Measurements from ENCODE around the gene UBAC2.
"Not testable (repeated sequence)": the region's sequence is repeated elsewhere in the genome, so short reads cannot be mapped to it uniquely, and the experiment has no call there.

UBAC2 gene

DNA sequence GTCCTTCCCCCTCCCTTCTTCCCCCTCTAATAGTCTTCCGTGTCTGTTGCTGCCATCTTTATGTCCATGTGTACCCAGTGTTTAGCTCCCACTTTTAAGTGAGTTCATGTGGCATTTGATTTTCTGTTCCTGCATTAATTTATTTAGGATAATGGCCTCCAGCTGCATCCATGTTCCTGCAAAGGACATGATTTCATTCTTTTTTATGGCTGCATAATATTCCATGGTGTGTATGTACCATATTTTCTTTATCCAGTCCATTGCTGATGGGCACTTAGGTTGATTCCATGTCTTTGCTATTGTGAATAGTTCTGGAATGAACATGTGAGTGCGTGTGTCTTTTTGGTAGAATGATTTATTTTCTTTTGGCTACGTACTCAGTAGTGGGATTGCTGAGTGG, 48.5 kb downstream of the UBAC2 start:
- DNase-seq (ENCODE audit: low read depth) = not testable (repeated sequence)

DNA sequence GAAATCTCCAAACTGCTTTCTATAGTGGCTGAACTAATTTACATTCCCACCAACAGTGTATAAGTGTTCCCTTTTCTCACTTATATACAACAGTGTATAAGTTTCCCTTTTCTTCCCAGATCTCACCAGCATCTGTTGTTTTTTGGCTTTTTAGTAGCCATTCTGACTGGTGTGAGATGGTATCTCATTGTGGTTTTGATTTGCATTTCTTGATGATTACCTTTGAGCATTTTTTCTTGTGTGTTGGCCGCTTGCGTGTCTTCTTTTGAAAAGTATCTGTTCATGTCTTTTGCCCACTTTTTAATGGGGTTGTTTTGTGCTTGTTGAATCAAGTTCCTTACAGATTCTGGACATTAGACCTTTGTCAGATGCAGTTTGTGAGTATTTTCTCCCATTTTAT, 49.0 kb downstream of the UBAC2 start:
- not testable (repeated sequence) for DNase-seq (ENCODE audit: low read depth)

DNA sequence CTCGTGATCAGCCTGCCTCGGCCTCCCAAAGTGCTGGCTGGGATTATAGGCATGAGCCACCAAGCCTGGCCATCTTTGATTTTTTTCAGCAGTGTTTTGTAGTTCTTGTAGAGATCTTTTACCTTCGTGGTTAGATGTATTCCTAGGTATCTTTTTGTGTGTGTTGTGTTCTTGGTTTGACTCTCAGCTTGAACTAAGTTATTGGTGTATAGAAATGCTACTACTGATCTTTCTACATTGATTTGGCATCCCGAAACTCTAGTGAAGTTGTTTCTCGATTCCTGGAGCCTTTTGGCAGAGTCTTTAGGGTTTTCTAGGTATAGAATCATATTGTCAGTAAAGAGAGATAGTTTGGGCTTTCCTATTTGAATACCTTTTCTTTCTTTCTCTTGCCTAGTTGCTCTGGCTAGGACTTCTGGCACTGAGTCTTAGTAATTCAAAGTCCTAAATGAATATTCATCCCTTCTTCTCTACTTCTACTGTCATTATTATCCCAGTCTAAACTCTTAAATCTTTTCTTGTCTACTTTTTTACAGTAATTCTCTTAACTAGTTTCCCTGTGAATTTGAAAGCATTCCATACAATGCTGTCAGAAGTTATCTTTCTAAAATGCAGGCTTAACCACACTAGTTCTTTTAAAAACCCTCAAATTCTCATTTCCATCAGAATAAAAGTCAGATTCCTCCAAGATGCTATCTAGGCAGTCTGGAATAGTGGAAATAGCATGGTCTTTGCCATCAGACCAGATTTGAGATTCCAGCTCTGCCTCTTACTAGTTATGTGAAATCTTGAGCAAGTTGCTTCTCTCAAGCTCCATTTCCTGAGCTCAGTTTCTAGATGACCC, 50.5 kb downstream of the UBAC2 start:
- DNase-seq (ENCODE audit: low read depth) = no peak

DNA sequence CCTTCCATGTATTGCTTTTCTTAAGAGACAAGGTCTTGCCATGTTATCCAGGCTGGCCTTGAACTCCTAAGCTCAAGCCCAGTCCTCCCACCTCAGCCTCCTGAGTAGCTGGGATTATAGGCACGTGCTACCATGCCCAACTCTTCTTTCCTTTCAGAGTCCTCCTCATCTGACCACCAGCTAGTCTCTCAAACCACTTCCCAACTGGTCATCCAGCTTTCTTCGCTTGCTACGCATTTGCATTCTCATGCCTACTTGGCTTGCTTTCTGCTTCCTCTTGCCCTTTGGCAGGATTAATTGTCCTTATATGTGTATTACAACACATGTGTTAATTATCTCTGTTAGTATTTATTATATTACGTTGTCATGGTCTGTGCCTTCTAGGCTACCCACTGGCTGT, 51.3 kb downstream of the UBAC2 start:
- no peak for DNase-seq (ENCODE audit: low read depth)

DNA sequence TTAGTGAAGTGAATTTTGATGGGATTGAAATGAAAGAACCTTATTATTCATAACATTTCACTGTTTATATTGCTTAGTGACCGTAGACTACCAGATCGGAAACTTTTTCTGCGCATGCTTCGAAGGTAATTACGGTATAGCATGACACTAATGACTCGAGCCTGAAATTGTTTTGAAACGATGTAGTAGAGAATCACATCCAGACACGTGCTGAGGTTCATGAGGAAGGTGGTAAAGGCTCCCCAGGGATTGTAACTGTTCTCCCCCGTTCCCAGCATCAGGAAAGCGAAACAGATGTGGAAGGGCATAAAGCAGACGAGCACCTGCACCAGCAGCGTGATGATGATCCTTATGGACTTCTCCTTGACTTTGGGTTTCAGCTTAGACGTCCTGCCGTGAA, 54.2 kb downstream of the UBAC2 start:
- DNase-seq (ENCODE audit: low read depth) = no peak

DNA sequence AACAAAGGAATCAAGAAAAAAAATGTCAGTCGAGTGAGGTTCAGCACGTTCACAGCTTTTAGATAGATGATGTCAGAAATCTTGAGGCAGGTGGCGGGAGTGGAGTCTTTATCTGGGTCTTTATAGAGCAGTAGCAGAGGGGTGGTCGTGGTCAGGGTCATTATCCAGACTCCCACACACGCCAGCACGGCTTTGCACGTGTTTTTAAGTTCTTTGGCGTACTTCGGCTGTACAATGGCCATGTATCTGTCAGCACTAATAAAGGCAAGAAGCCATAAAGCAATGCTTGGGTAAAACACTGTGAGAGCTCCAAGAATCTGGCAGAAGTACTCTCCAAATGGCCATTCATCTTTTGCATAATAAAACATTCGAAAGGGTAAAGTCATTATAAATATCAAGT, 54.6 kb downstream of the UBAC2 start:
- DNase-seq (ENCODE audit: low read depth) = no peak

DNA sequence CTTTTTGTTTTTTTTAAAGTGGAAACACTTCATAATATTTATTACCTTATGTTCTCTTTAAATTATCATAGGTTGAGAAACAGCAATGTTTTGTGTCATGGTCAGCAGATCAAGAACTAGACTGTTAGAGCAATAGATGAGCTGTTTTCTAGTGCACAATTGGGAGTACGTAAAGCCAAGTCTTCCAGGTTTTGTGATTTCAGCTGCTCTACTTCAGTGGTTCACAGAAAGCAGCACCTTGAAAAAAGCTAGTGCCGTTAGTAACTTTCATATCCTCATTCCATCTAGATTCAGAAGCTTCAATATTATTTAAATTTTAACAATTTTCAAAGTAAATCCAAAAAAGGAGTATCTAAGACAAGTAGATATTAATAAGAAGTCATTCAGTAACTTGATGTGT, 55.6 kb downstream of the UBAC2 start:
- DNase-seq (ENCODE audit: low read depth) = no peak

DNA sequence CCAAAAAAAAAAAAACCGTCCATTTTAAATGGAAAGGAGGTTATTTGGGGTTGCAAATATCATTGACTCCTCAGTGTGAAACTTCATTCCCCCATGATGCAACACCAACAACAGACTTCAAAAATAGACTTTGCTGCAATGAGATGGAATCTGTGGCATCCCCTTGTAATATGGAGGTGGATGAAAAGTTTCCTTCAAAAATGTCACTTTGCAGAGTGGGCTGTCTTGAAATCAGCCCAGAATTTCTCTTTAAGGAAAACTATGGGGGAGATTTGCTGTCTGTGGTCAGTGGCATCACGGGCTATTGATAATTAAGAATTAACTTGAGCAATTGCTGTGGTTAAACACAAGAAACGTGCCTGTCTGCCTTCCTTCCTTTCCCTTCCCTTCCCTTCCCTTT, 56.1 kb downstream of the UBAC2 start:
- no peak for DNase-seq (ENCODE audit: low read depth)

DNA sequence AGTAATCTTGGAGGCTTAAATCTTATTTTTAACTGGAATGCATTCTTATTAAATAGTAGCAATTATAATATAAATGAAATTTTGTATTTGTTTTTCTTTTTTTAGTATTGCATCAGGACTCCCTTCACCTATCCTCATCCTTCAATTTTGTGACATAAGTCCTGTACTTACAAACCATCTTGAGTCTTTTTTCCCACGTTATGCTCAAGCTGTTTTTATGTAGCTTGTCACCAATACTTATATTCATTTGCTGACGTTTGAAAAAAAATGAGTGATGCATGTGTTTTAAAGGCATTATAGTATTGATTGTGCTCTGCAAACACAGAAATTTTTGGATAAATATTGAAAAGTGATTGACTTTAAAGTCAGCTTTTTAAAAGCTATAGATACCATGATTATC, 56.6 kb downstream of the UBAC2 start:
- DNase-seq (ENCODE audit: low read depth) = no peak

DNA sequence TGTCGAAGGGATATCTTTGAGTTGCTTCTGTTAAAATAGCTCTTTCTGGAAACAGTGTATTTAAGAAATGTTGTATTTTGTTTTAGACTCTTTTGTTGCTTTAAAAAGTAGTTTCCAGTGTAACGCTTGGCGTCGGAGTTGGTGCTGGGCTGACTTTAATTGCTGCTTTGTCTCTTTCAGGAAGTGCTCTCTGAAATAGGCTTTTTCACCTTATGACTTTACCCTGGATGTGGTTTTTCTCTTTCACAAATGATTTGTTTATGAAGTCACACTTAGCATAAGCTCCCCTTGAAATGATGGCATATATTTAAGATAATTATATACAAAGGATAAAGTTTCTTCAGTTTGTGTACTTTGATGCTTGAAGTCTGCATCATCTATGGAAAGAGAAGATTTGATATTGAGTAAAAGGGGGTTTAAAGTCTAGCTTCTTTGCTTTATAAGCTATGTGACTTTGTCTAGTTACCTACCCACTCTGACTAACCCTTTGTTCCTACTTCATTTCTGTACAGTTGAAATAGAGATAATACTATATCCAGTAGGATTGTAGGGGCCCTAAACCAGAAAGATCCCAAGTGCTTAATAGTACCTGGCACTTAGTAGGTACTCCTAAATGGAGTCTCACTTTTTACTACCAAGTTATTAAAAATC, 57.7 kb downstream of the UBAC2 start, which contains the start of gene GPR18:
Gene GPR18 (minus strand): TSS at position 170 of the 651 bp plus-strand sequence. CDS start 2,507 bp downstream, outside the sequence.
- DNase-seq (ENCODE audit: low read depth) = no peak

DNA sequence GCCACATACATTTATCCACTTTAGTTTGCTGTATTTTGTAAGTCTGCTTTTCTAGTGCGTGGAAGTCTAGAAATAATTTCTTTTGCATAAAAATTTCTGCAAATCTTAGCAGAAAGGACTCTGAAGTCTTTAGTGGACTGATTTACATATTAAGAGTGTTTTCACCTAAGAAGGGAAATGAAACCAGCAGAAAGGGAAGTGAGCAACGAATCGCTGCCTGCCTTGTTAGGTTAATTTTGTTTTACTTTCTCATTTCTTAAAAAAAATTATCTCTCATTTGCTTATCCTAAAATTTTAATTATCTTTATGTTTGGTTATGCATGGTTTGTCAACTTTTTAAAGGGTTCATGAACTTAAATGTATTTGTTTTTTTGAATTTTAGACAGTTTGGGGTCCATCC, 58.3 kb downstream of the UBAC2 start:
- DNase-seq (ENCODE audit: low read depth) = no peak

DNA sequence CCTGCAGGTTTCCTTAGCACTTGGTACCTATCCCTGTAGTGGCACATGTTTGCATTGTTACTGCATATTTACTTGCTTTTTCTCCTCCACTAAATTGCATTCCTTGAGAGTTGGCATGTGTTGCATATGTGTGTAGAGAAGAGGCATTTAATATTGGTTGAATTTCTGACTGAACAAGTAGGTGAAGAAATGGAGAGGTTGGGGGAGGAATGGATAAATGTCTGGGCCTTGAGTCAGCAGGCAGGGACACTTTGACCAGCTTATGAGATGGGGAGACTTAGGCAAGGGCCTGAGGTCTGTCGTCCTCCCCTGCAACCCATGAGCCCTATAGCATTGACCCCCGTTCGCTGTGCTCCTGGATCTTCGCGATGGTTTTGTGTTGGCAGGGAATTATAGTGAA, 59.6 kb downstream of the UBAC2 start:
- no peak for DNase-seq (ENCODE audit: low read depth)

DNA sequence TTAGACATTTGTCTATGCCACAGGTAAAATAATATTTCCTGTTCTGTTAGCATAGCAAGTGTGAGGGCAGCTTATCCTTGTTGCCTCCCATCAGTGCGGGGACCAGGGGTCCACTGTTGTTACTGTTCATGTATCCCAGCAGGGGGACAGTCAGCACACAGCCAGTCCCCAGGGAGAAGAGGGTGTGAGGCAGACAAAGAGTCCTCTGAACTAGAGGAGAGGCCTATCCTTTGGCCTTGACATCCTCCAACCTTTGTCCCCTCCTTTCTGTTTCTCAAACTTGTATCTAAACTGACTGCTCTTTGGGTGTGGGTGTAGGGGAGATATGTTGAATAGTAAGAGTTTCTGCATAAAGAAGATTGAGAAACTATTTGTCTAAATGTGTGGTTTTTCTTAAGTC, 60.4 kb downstream of the UBAC2 start:
- DNase-seq (ENCODE audit: low read depth) = no peak

DNA sequence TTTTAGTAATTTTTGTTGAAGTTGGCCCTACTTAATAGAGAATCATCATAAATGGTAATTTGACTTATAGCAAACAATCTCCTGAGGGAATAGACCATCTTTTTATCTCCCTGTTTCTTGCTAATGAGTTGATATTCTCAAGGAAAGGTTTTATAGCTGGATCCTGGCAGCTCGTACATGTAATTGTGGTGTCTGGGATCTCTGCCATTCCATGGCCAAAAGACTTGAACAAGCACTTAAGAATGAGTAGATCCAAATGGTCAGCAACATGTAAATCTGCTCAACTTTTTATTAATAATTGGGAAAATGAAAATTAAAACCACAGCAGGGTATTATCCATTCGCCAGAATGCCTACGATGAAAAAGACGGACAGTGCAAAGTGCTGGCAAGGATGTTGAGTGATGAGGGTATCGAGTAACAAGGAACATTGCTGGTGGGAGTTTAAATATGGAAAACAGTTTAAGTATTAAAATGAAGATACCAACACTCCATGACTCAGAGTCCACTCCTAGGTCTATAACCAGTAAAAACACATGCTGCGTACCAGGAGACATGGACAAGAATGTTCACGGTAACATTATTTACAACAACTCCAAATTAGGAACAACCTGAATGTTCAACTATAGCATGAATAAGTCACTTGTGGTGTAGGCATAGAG, 62.6 kb downstream of the UBAC2 start:
- no peak for DNase-seq (ENCODE audit: low read depth)

DNA sequence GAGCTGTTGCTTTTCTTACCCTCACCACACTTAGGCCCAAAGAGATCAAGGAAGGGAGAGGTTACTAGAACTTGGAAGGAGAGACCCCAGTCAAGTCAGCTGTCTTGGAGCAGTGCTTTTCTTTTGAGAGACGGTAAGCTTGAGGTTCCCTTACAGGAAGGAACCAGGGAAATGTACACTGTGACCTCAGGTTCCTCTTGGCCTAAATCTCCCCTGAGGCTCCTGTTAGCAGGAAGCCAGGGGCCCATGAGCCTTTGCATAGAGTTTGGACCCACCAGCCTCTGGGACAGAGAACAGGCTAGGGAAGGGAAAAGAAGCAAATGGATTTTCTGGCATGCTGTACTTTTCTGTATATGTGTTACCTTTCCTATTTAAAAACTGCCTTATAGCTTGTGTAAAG, 63.4 kb downstream of the UBAC2 start:
- no peak for DNase-seq (ENCODE audit: low read depth)

DNA sequence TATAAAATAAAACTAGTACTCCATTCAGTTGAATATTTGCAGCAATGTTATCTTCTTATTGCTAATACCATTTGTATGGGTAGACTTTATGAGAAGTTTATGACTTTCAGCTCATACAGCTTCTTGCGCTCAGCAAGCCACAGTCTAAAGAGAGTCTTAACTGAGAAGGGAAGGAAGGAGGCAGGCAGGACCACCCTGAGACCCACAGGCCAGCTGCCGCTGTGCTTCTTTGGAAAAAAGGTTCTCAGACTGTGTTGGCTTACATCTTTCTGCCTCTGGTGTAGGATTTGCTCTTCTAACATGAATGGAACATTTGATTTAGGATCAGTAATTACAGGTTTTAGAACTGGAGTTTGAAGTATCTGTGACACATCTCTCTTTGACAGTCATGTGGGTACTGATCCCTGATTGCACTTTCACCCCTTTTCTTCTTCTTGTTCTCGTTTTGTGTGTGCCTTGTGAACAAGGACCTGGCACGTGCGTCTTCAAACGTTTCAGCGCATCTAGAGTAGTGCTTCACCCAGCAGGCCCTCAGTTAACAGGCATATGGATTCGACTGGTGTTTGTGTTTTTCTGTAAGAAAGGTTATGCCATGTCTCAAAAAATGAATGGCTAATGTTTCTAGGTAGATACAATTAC, 64.6 kb downstream of the UBAC2 start:
- no peak for DNase-seq (ENCODE audit: low read depth)

DNA sequence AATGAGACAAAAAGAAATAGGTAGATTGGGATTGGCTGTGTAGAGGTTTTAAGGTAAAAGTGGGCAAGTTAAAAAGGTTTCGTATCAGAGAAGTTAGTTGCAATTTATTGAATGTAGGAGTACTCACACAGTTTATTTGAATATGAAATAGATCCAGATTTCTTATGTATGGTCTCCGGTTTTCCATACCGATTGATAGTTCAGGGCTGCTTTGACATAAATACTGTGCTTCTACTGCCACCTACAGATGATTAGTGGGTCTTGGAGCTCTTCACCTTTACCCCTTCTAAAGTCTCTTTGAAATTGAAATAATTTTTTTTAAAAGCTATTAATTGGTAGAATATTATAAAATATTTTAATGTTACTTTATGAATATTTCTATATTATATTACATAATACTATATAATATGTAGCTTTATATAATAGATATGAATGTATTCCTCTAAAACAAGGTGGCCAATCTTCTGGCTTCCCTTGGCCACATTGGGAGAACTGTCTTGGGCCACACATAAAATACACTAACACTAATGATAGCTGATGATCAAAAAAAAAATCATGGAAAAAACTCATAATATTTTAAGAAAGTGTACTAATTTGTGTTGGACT, 65.3 kb downstream of the UBAC2 start:
- no peak for DNase-seq (ENCODE audit: low read depth)

DNA sequence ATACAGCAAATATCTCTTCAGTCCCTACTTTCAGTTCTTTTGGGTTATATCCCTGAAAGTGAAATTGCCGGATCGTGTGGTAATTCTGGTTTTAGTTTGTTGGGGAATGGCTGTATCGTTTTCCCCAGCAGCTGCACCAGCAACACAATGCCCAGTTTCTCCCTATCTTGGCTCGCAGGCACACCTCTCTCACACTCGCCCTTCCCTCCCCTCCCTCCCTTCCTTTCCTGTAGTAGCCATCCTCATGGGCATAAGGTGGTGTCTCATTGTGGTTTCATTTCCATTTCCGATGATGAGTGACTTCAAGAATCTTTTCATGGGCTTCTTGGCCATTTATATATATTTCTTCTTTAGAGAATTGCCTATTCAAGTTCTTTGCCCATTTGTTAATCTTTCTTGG, 66.2 kb downstream of the UBAC2 start:
- DNase-seq (ENCODE audit: low read depth) = no peak

DNA sequence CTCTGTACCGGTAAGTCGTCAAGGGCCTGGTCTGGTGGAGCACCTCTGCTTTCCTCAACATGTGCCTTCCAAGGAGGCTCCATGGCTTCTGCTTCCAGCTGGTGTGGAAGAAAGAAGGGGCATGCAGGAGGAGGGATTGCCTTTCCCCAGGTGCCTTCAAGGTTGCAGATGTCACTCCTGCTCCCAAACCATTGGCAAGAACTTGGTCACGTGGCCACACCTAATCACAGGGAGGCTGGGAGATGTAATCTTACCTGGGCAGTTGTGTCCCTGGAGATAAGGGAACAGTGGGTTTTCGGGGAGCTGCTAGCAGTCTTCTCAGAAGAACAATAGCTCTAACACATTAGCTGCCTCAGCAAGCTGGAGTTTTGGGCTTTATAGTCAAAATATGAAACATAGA, 67.3 kb downstream of the UBAC2 start:
- DNase-seq (ENCODE audit: low read depth) = no peak

DNA sequence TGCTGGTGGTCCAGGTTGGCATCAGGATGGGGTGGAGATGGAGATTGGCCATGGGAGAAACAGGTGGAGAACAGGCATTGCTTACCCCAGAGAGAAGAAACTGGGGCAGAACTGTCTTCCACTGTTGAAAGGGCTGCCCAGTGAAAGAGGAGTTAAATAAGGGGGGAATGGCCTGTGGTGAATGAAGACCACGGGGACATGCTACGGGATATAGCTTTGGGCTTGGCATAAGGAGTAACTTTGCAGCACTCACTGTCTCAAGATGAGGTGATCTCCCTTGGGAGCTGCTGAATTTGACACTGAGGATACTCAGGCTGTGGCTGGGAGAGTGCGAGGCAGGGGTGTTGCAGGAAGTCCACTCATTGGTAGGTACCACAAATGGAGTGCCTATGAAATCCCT, 68.2 kb downstream of the UBAC2 start:
- no peak for DNase-seq (ENCODE audit: low read depth)

DNA sequence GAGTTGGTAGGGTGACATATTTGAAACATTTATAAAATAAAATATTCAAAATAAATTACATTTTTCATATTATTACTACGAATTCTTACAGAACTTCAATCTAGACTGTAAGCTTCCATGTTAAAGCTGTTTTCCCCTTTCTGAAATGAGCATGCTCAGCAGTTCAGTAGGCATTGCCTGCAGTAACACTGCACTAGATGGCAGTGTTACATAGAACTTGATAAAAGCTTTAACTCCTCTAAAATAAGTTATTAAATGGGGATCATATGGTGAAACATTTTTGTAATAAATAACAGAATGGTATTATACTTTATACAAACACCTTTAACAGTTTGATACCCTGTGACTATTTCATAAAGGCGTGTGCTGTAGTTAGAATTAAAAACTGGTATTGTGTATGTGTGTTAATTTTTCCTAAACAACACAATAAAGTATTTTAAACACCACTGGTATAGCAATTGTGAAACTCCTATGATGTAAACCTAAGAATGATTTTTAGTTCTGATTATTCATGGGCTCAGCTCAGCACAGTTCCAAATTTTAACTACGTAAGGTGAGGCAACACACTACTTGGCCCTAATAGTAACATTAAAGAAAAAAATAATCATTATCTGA, 69.1 kb downstream of the UBAC2 start:
- DNase-seq (ENCODE audit: low read depth) = peak; percentile 39

DNA sequence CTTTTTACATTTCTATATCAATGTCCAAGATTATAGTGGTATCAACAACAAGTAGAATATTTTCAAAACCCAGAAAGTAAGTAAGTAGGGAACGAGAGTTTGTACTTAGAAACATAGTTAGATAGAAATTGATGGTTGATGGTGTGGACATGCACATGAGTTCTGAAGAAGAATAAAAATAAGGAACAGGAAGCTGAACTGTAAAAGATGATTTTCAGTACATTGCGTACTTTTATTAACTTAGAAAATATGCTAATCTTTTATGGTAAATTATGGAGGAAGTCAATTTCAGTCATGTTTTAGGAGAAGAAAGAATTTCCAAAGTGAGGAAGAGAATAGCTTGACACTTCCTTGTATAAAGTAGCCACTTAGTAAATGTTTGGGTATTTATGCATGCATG, 69.9 kb downstream of the UBAC2 start:
- DNase-seq (ENCODE audit: low read depth) = no peak

All from GM04504 (cell line).